ENCODE results near the gene PSEN2. TPM values are rescaled to one million over a fixed set of nuclear protein-coding genes. Genes with fewer than 3 reads are reported as not detected.

PSEN2 gene
- total and polyA plus RNA-seq, 2 donors (not counting 1 experiment from before 2014, with no cell fraction given) = 19.5 to 41.8 TPM

- H3K79me2 ChIP-seq (ENCODE audit: control insufficient read depth, insufficient read depth, low read length) = no peaks in the 10 kb centered on the region
- no peak for DNase-seq (ENCODE audit: low read depth in 2 of 2)
- H3K27ac ChIP-seq (ENCODE audit: insufficient read depth, low read length) = no peak overlapping the region
- TF ChIP-seq, protein P1, sequence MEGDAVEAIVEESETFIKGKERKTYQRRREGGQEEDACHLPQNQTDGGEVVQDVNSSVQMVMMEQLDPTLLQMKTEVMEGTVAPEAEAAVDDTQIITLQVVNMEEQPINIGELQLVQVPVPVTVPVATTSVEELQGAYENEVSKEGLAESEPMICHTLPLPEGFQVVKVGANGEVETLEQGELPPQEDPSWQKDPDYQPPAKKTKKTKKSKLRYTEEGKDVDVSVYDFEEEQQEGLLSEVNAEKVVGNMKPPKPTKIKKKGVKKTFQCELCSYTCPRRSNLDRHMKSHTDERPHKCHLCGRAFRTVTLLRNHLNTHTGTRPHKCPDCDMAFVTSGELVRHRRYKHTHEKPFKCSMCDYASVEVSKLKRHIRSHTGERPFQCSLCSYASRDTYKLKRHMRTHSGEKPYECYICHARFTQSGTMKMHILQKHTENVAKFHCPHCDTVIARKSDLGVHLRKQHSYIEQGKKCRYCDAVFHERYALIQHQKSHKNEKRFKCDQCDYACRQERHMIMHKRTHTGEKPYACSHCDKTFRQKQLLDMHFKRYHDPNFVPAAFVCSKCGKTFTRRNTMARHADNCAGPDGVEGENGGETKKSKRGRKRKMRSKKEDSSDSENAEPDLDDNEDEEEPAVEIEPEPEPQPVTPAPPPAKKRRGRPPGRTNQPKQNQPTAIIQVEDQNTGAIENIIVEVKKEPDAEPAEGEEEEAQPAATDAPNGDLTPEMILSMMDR (conservative IDR thresholded peaks at IDR 0.05 in 1 of 2, IDR thresholded peaks at IDR 0.05 in 1 of 2; ENCODE audit: low read depth in 1 of 2, low read length in 2 of 2) = no peak
- no peak for TF ChIP-seq EZH2 (IDR thresholded peaks at IDR 0.05; ENCODE audit: low read length, missing control alignments)
- H3K36me3 ChIP-seq (ENCODE audit: control insufficient read depth, insufficient read depth, low read length) = peaks cover 2% of the 10 kb centered on the region
- H3K9ac ChIP-seq (ENCODE audit: insufficient read depth, low read length) = no peak overlapping the region
- no peak overlapping the region for H3K4me2 ChIP-seq (ENCODE audit: extremely low read depth, insufficient read depth, low read length)
- H3K4me3 ChIP-seq (replicated peaks in 1 of 4; ENCODE audit: control extremely low read depth in 1 of 4, insufficient read depth in 1 of 4, low read depth in 3 of 4, low read length in 4 of 4) = no peak overlapping the region
- H3K4me1 ChIP-seq (ENCODE audit: control insufficient read depth, extremely low read depth, insufficient read depth, low read length) = no peaks in the 10 kb centered on the region
- H3K27me3 ChIP-seq (ENCODE audit: control insufficient read depth, insufficient read depth, low read length) = no peaks in the 10 kb centered on the region
- no peaks in the 10 kb centered on the region for H4K20me1 ChIP-seq (ENCODE audit: control insufficient read depth, extremely low read depth, insufficient read depth, low read length)
- H2AFZ ChIP-seq (ENCODE audit: low read length) = no peak overlapping the region
- H3K9me3 ChIP-seq (ENCODE audit: control insufficient read depth, insufficient read depth, low read depth, low read length) = no peaks in the 10 kb centered on the region
Observed at GRCh38 chr1:226902601-226903000, 32.2 kb downstream of the PSEN2 start.

DNA sequence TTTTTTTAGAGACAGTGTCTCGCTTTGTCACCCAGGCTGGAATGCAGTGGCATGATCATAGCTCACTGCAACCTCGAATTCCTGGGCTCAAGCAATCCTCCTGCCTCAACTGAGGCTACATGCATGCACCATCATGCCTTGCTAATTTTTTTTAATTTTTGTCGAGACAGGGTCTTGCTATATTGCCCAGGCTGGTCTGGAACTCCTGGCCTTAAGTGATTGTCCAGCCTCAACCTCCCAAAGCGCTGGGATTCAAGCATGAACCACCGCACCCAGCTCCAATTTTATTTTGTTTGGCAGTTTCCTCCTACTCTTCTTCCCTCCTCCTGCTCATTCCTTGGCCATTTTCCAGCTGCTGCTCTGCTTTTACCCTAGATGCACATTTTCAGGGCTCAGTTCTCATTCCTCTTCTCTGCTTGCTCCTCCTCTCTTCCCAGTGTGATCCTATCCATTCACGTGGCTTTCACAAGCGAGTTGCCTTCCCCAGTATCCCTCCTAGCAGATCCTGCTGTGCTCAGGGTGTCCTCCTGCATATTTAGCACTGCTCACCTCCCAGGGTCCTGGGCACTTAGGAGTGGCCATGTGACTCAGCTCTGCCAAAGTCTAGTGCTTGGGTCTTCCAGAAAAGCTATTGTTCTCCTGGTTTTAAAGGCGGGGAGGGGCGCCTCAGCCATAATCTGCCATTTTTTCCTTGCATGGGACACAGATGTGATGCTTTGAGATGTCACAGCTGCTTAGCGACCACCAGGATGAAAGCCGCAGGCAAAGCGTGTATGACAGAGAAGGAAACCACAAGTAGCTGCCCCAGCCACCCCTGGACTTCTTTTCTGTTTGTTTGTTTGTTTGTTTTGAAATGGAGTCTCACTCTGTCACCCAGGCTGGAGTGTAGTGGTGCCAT lies 33.7 kb downstream of the PSEN2 start:
- TF ChIP-seq, protein P1 (conservative IDR thresholded peaks at IDR 0.05 in 1 of 2, IDR thresholded peaks at IDR 0.05 in 1 of 2; ENCODE audit: low read depth in 1 of 2, low read length in 2 of 2) = no peak
- TF ChIP-seq EZH2 (IDR thresholded peaks at IDR 0.05; ENCODE audit: low read length, missing control alignments) = no peak
- DNase-seq (ENCODE audit: low read depth in 2 of 2) = peak; percentile 65 to 83
- peaks cover 2% of the 10 kb centered on the region for H3K36me3 ChIP-seq (ENCODE audit: control insufficient read depth, insufficient read depth, low read length)
- peak overlapping the region; percentile 57 for H2AFZ ChIP-seq (ENCODE audit: low read length)
- no peak overlapping the region for H3K9ac ChIP-seq (ENCODE audit: insufficient read depth, low read length)
- no peaks in the 10 kb centered on the region for H3K79me2 ChIP-seq (ENCODE audit: control insufficient read depth, insufficient read depth, low read length)
- H4K20me1 ChIP-seq (ENCODE audit: control insufficient read depth, extremely low read depth, insufficient read depth, low read length) = no peaks in the 10 kb centered on the region
- H3K4me2 ChIP-seq (ENCODE audit: extremely low read depth, insufficient read depth, low read length) = no peak overlapping the region
- no peak overlapping the region for H3K27ac ChIP-seq (ENCODE audit: insufficient read depth, low read length)
- H3K4me1 ChIP-seq (ENCODE audit: control insufficient read depth, extremely low read depth, insufficient read depth, low read length) = no peaks in the 10 kb centered on the region
- H3K27me3 ChIP-seq (ENCODE audit: control insufficient read depth, insufficient read depth, low read length) = no peaks in the 10 kb centered on the region
- H3K4me3 ChIP-seq (replicated peaks in 1 of 4; ENCODE audit: control extremely low read depth in 1 of 4, insufficient read depth in 1 of 4, low read depth in 3 of 4, low read length in 4 of 4) = no peak overlapping the region
- no peaks in the 10 kb centered on the region for H3K9me3 ChIP-seq (ENCODE audit: control insufficient read depth, insufficient read depth, low read depth, low read length)

DNA sequence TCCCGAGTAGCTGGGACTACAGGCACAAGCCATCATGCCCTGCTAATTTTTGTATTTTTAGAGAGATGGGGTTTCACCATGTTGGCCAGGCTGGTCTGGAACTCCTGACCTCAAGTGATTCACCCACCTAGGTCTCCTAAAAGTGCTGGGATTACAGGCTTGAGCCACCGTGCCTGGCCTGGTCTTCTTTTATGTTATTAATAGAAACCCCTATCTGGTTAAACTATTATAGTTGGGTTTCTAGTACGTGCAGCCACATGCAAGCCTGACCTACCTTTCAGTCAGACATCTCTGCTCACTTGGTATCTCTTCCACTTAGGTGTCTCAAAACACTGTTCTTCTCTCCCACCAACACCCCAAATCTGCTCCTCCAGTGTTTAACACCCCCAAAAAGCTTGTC lies 34.4 kb downstream of the PSEN2 start:
- Histone ChIP-seq H3K27ac (ENCODE audit: insufficient read depth, low read length) (no peak overlapping the region), H2AFZ (ENCODE audit: low read length) (no peak overlapping the region), H3K79me2 (ENCODE audit: control insufficient read depth, insufficient read depth, low read length) (no peaks in the 10 kb centered on the region), H4K20me1 (ENCODE audit: control insufficient read depth, extremely low read depth, insufficient read depth, low read length) (no peaks in the 10 kb centered on the region), H3K9me3 (ENCODE audit: control insufficient read depth, insufficient read depth, low read depth, low read length) (no peaks in the 10 kb centered on the region), H3K4me2 (ENCODE audit: extremely low read depth, insufficient read depth, low read length) (no peak overlapping the region), H3K36me3 (ENCODE audit: control insufficient read depth, insufficient read depth, low read length) (peaks cover 2% of the 10 kb centered on the region), H3K4me3 (replicated peaks in 1 of 4; ENCODE audit: control extremely low read depth in 1 of 4, insufficient read depth in 1 of 4, low read depth in 3 of 4, low read length in 4 of 4) (no peak overlapping the region), H3K27me3 (ENCODE audit: control insufficient read depth, insufficient read depth, low read length) (no peaks in the 10 kb centered on the region), H3K9ac (ENCODE audit: insufficient read depth, low read length) (no peak overlapping the region), H3K4me1 (ENCODE audit: control insufficient read depth, extremely low read depth, insufficient read depth, low read length) (no peaks in the 10 kb centered on the region)
- no peak for DNase-seq (ENCODE audit: low read depth in 2 of 2)
- TF ChIP-seq EZH2 (IDR thresholded peaks at IDR 0.05; ENCODE audit: low read length, missing control alignments) = no peak
- TF ChIP-seq, protein P1 (conservative IDR thresholded peaks at IDR 0.05 in 1 of 2, IDR thresholded peaks at IDR 0.05 in 1 of 2; ENCODE audit: low read depth in 1 of 2, low read length in 2 of 2) = no peak
